HepG2 (cell line): Measurements from ENCODE around the gene ALS2. TPM values are rescaled to one million over a fixed set of nuclear protein-coding genes. Genes with fewer than 3 reads are reported as not detected.

Source experiments
- ATAC-seq: fragments of 200-7000 bp; cut with Tn5 transposase; 3 replicates; pipeline ENCODE4 v1.9.1; 2020; ENCODE audit warnings: mild to moderate bottlenecking, moderate library complexity
- BruUV-seq: library from RNA; stranded (reverse); fragments of 400-500 nt; replicated peaks from 2 replicates; lab custom pipeline; 2021; lab: Mats Ljungman, UMichigan
- CTCF ChIA-PET: fragments of 300-600 bp; formaldehyde crosslinking; extraction: SDS; loops from one replicate; lab custom pipeline; 2021; ENCODE audit warnings: low total read pairs, inconsistent platforms, low intra/inter-chr PET ratio; lab: Yijun Ruan, JAX
- POLR2A ChIA-PET: fragments of 350-600 bp; sonication (Branson Sonifier 250); formaldehyde crosslinking; loops from one replicate; lab custom pipeline; 2020; ENCODE audit warnings: antibody characterized with exemption, inconsistent platforms; lab: Yijun Ruan, JAX
- DNase-seq: peaks from one replicate; pipeline ENCODE4 v3.0.0-alpha.2; 2015; ENCODE audit warnings: low spot score
- FAIRE-seq: peaks from 3 replicates; lab custom pipeline; 2011; peaks lifted over from hg19 to GRCh38; lab: Jason Lieb, UNC
- H2AFZ ChIP-seq: one replicate; pipeline ENCODE4 v1.6.1; 2011; ENCODE audit warnings: low read length, inconsistent platforms
- H3K27ac ChIP-seq: fragments of 300-600 bp; 3 replicates; pipeline ENCODE4 v1.8.0; 2011; ENCODE audit warnings: mixed run types, mild to moderate bottlenecking, mixed read lengths, low read length, inconsistent platforms; ENCODE audit not compliant: insufficient read depth; ENCODE audit errors: extremely low read length
- H3K27me3 ChIP-seq, 2 experiments: fragments of 200-600 bp in 1 of 2; 2 replicates in 1 of 2; 3 replicates in 1 of 2; pipeline versions ENCODE4 v1.6.0 to v1.8.0; 2011; ENCODE audit warnings: low read length in 2 of 2, mild to moderate bottlenecking in 2 of 2, moderate library complexity in 2 of 2, inconsistent platforms in 1 of 2; ENCODE audit not compliant: insufficient read depth in 2 of 2, control insufficient read depth in 1 of 2
- H3K36me3 ChIP-seq, 2 experiments: fragments of 200-600 bp in 1 of 2; replicated peaks in 1 of 2; 2 replicates in 1 of 2; 3 replicates in 1 of 2; pipeline versions ENCODE4 v1.5.1 to v1.8.0; 2011; ENCODE audit warnings: low read length in 2 of 2, inconsistent platforms in 1 of 2; ENCODE audit not compliant: insufficient read depth in 2 of 2, control insufficient read depth in 1 of 2
- H3K4me1 ChIP-seq: 2 replicates; pipeline ENCODE4 v1.5.1; 2012; ENCODE audit warnings: low read length, inconsistent platforms; ENCODE audit not compliant: insufficient read depth
- H3K4me2 ChIP-seq: 2 replicates; pipeline ENCODE4 v1.6.0; 2011; ENCODE audit warnings: low read depth, low read length, inconsistent platforms
- H3K4me3 ChIP-seq, 3 experiments: fragments of 200-600 bp in 1 of 3; sonication (generic), shearing (Covaris generic) in 1 of 3; replicated peaks in 1 of 3; 2 replicates each; pipeline ENCODE4 v1.5.1; 2011 to 2016; ENCODE audit warnings: low read length in 3 of 3, inconsistent platforms in 2 of 3, low read depth in 2 of 3, mild to moderate bottlenecking in 2 of 3, control low read depth in 1 of 3, mixed read lengths in 1 of 3; ENCODE audit not compliant: insufficient read depth in 1 of 3
- H3K79me2 ChIP-seq: one replicate; pipeline ENCODE4 v1.6.1; 2011; ENCODE audit warnings: low read length, inconsistent platforms; ENCODE audit not compliant: insufficient read depth
- H3K9ac ChIP-seq: 2 replicates; pipeline ENCODE4 v1.6.0; 2011; ENCODE audit warnings: mild to moderate bottlenecking, low read depth, low read length, inconsistent platforms; ENCODE audit not compliant: insufficient read depth
- H3K9me3 ChIP-seq: 2 replicates; pipeline ENCODE4 v1.5.1; 2012; ENCODE audit warnings: mild to moderate bottlenecking, low read length
- H4K20me1 ChIP-seq: 2 replicates; pipeline ENCODE4 v1.6.0; 2011; ENCODE audit warnings: inconsistent platforms, mild to moderate bottlenecking, low read length, moderate library complexity; ENCODE audit not compliant: insufficient read depth
- RBM22 ChIP-seq: fragments of 200-400 bp; formaldehyde crosslinking; optimal IDR thresholded peaks from 2 replicates; pipeline ENCODE3; 2017; ENCODE audit warnings: mild to moderate bottlenecking, low read length, moderate library complexity
- SP5 ChIP-seq: IDR thresholded peaks from 2 replicates; pipeline ENCODE4 v1.6.1; 2016; ENCODE audit warnings: low read depth, borderline replicate concordance
- SRSF9 ChIP-seq: fragments of 200-400 bp; formaldehyde crosslinking; IDR thresholded peaks from 2 replicates; pipeline ENCODE4 v1.6.1; 2018; ENCODE audit warnings: borderline replicate concordance, mild to moderate bottlenecking, low read depth, low read length; ENCODE audit not compliant: insufficient read depth, poor library complexity, severe bottlenecking
- TFDP1 ChIP-seq: IDR thresholded peaks from 2 replicates; pipeline ENCODE4 v1.6.1; 2016; ENCODE audit warnings: missing compliant biosample characterization, missing genetic modification reagents, borderline replicate concordance
- THAP11 ChIP-seq: IDR thresholded peaks from 2 replicates; pipeline ENCODE4 v1.6.1; 2016; ENCODE audit warnings: missing biosample characterization, missing genetic modification reagents
- ZBTB1 ChIP-seq: sonication (generic); formaldehyde crosslinking; IDR thresholded peaks from 2 replicates; pipeline ENCODE4 v1.4.0; 2020; ENCODE audit warnings: missing genetic modification reagents, borderline replicate concordance
- ZBTB7A ChIP-seq: sonication (generic); formaldehyde crosslinking; IDR thresholded peaks from 2 replicates; pipeline ENCODE4 v1.8.0; 2022; ENCODE audit warnings: mild to moderate bottlenecking, missing genetic modification reagents
- ZFP91 ChIP-seq: sonication (generic); formaldehyde crosslinking; IDR thresholded peaks from 2 replicates; pipeline ENCODE4 v1.9.0; 2022; ENCODE audit warnings: missing genetic modification reagents, mild to moderate bottlenecking, borderline replicate concordance
- ZMYM2 ChIP-seq: sonication (generic); formaldehyde crosslinking; IDR thresholded peaks from 2 replicates; pipeline ENCODE4 v1.8.0; 2022; ENCODE audit warnings: mild to moderate bottlenecking, missing genetic modification reagents
- ZNF101 ChIP-seq: sonication (generic); formaldehyde crosslinking; IDR thresholded peaks from 2 replicates; pipeline ENCODE4 v1.4.0; 2020; ENCODE audit warnings: mild to moderate bottlenecking, low read depth, missing genetic modification reagents, borderline replicate concordance
- ZNF382 ChIP-seq: sonication (generic); formaldehyde crosslinking; IDR thresholded peaks from 2 replicates; pipeline ENCODE4 v1.5.0; 2020; ENCODE audit warnings: missing genetic modification reagents, mild to moderate bottlenecking, borderline replicate concordance
- ZNF646 ChIP-seq: sonication (generic); formaldehyde crosslinking; IDR thresholded peaks from 2 replicates; pipeline ENCODE4 v1.9.0; 2021; ENCODE audit warnings: mild to moderate bottlenecking, missing genetic modification reagents
- ZNF770 ChIP-seq: sonication (generic); formaldehyde crosslinking; IDR thresholded peaks from 2 replicates; pipeline ENCODE4 v1.5.0; 2020; ENCODE audit warnings: mild to moderate bottlenecking, missing genetic modification reagents
- WGBS: methylation state at CpG from one replicate; pipeline ENCODE4 v1.1.6; 2017; ENCODE audit warnings: low lambda C conversion rate; 5-methylcytosine and 5-hydroxymethylcytosine counted together
- in situ Hi-C: cut with HindIII; loops from 2 replicates; pipeline ENCODE4 v1.10.0; 2017; ENCODE audit warnings: low pct_unique_long_range_greater_than_20kb; ENCODE audit not compliant: extremely low pct_ligation_motif_present
- intact Hi-C: fragments of 100-400 bp; cut with micrococcal nuclease; formaldehyde crosslinking; loops from one replicate; pipeline ENCODE4 v1.10.0; 2022; ENCODE audit not compliant: unreplicated experiment
- polyA plus RNA-seq, 8 experiments: library from polyadenylated mRNA; depleted of rRNA in 3 of 8; stranded (reverse) in 7 of 8; unstranded in 1 of 8; fragments of >200 nt; fragmentation: Illumina TruSeq in 4 of 8; extraction: Trizol in 4 of 8; gene quantifications; 2 replicates each; pipeline versions ENCODE4 v1.2.1 to v1.2.3, GENCODE V29; 2011 to 2016; ENCODE audit warnings: low read depth in 4 of 8, missing spikeins in 1 of 8, mixed read lengths in 1 of 8; ENCODE audit not compliant: insufficient read depth in 1 of 8
- total RNA-seq, 5 experiments: library from RNA; depleted of rRNA; stranded (reverse); fragments of >200 nt; fragmentation: Illumina TruSeq; extraction: Trizol; gene quantifications; 2 replicates each; pipeline ENCODE4 v1.2.3, GENCODE V29; 2016; ENCODE audit warnings: low read depth in 1 of 5

Gene ALS2
- total and polyA plus RNA-seq, 2 of the 13 experiments (the other 11 are each of a cell fraction or from before 2014, with no cell fraction given), result 12.7 to 19.3 TPM

GRCh38 chr2:201712726-201713125, 68.0 kb downstream of the ALS2 start:
- Histone ChIP-seq H3K27me3 (no peaks in the 10 kb centered on the region), H2AFZ (no peak overlapping the region), H3K4me1 (peaks cover 10% of the 10 kb centered on the region), H3K9ac (no peak overlapping the region), H3K9me3 (no peaks in the 10 kb centered on the region), H3K36me3 (peaks cover 9 to 23% of the 10 kb centered on the region in 2 experiments), H3K4me2 (no peak overlapping the region), H3K27ac (no peak overlapping the region), H4K20me1 (no peaks in the 10 kb centered on the region), H3K4me3 (no peak overlapping the region), H3K79me2 (no peaks in the 10 kb centered on the region)
- CTCF ChIA-PET, result no interaction called here
- intact Hi-C loops, result no loop called here
- 96% methylated on average over 1 of the region's 1 CpG for WGBS
- in situ Hi-C loops, result no loop called here
- POLR2A ChIA-PET, result no interaction called here
- no peak for DNase-seq
- BruUV-seq, result no TSS peak
- ATAC-seq, result no peak
- FAIRE-seq, result no peak
- TF ChIP-seq SRSF9 (no peak), ZBTB7A (CRISPR knock-in tag) (no peak), THAP11 (CRISPR knock-in tag) (no peak), ZNF646 (CRISPR knock-in tag) (no peak), RBM22 (no peak), ZFP91 (no peak), ZMYM2 (CRISPR knock-in tag) (no peak), ZNF101 (CRISPR knock-in tag) (no peak), ZNF770 (CRISPR knock-in tag) (no peak), SP5 (CRISPR knock-in tag) (no peak), TFDP1 (CRISPR knock-in tag) (no peak), ZNF382 (CRISPR knock-in tag) (no peak), ZBTB1 (CRISPR knock-in tag) (no peak)
